Caco-2 (cell line): ENCODE data around the gene CEP120. TPM values are rescaled to one million over a fixed set of nuclear protein-coding genes. Genes with fewer than 3 reads are reported as not detected.

Experiments
- BruUV-seq: library from RNA; stranded (reverse); fragments of 400-500 nt; replicated peaks from 2 replicates; lab custom pipeline; 2021; lab: Mats Ljungman, UMichigan
- CTCF ChIA-PET: fragments of 300-600 bp; sonication (Branson Sonifier 250); formaldehyde crosslinking; loops from one replicate; lab custom pipeline; 2022; ENCODE audit warnings: antibody characterized with exemption; lab: Charles Lee
- POLR2A ChIA-PET: fragments of 300-600 bp; sonication (Branson Sonifier 250); formaldehyde crosslinking; loops from one replicate; lab custom pipeline; 2022; ENCODE audit warnings: antibody characterized with exemption; lab: Charles Lee
- DNase-seq, 2 experiments: peaks; one replicate each; pipeline versions ENCODE4 v3.0.0 to v3.0.0-alpha.2; 2020 to 2022
- H3K27me3 ChIP-seq: replicated peaks from 2 replicates; pipeline ENCODE4 v1.6.0; 2011; ENCODE audit warnings: low read length; ENCODE audit not compliant: control insufficient read depth, insufficient read depth
- H3K36me3 ChIP-seq: 2 replicates; pipeline ENCODE4 v1.5.1; 2011; ENCODE audit warnings: low read length; ENCODE audit not compliant: control insufficient read depth, insufficient read depth
- H3K4me1 ChIP-seq: fragments of 250-450 bp; sonication (Bioruptor Pico); 2 replicates; pipeline ENCODE4 v1.5.1; 2020; ENCODE audit warnings: mild to moderate bottlenecking
- H3K4me3 ChIP-seq: 2 replicates; pipeline ENCODE4 v1.5.1; 2011; ENCODE audit warnings: low read depth, mild to moderate bottlenecking, control low read depth, low read length
- H3K9me3 ChIP-seq: fragments of 250-450 bp; sonication (Bioruptor Pico); 2 replicates; pipeline ENCODE4 v1.5.1; 2020; ENCODE audit warnings: mild to moderate bottlenecking, moderate library complexity
- H3K27ac Mint-ChIP-seq: one replicate; pipeline ENCODE4 v1.8.0; 2022; ENCODE audit warnings: mixed read lengths; ENCODE audit not compliant: unreplicated experiment
- H3K27me3 Mint-ChIP-seq: one replicate; pipeline ENCODE4 v1.8.0; 2022; ENCODE audit warnings: mixed read lengths; ENCODE audit not compliant: insufficient read depth, unreplicated experiment
- H3K36me3 Mint-ChIP-seq: one replicate; pipeline ENCODE4 v1.8.0; 2022; ENCODE audit warnings: mild to moderate bottlenecking, mixed read lengths; ENCODE audit not compliant: insufficient read depth, unreplicated experiment
- H3K4me1 Mint-ChIP-seq: one replicate; pipeline ENCODE4 v1.8.0; 2022; ENCODE audit warnings: low read depth, mixed read lengths; ENCODE audit not compliant: unreplicated experiment
- H3K4me3 Mint-ChIP-seq: one replicate; pipeline ENCODE4 v1.8.0; 2022; ENCODE audit warnings: mild to moderate bottlenecking, moderate library complexity, mixed read lengths; ENCODE audit not compliant: unreplicated experiment
- H3K9me3 Mint-ChIP-seq: one replicate; pipeline ENCODE4 v1.8.0; 2022; ENCODE audit warnings: mixed read lengths; ENCODE audit not compliant: unreplicated experiment
- intact Hi-C: fragments of 100-400 bp; cut with micrococcal nuclease; formaldehyde crosslinking; loops from one replicate; pipeline ENCODE4 v1.10.0; 2022; ENCODE audit not compliant: unreplicated experiment
- total RNA-seq: library from RNA; stranded (reverse); gene quantifications from 2 replicates; pipeline ENCODE4 v1.2.3, GENCODE V29; 2022
- TF ChIP-seq, protein P1 (sequence below), 2 experiments: fragments of 200-600 bp in 1 of 2; IDR thresholded peaks; 1 replicate in 1 of 2; 2 replicates in 1 of 2; pipeline versions ENCODE4 v1.5.1 to v1.8.0; 2011 to 2022; ENCODE audit warnings: antibody characterized with exemption in 1 of 2, control low read depth in 1 of 2, inconsistent platforms in 1 of 2, low read depth in 1 of 2, low read length in 1 of 2, mild to moderate bottlenecking in 1 of 2, moderate library complexity in 1 of 2; ENCODE audit not compliant: insufficient read depth in 1 of 2, severe bottlenecking in 1 of 2, unreplicated experiment in 1 of 2

CEP120 gene
- total RNA-seq, 1 experiment from 2014 or later: 25.8 TPM

DNA sequence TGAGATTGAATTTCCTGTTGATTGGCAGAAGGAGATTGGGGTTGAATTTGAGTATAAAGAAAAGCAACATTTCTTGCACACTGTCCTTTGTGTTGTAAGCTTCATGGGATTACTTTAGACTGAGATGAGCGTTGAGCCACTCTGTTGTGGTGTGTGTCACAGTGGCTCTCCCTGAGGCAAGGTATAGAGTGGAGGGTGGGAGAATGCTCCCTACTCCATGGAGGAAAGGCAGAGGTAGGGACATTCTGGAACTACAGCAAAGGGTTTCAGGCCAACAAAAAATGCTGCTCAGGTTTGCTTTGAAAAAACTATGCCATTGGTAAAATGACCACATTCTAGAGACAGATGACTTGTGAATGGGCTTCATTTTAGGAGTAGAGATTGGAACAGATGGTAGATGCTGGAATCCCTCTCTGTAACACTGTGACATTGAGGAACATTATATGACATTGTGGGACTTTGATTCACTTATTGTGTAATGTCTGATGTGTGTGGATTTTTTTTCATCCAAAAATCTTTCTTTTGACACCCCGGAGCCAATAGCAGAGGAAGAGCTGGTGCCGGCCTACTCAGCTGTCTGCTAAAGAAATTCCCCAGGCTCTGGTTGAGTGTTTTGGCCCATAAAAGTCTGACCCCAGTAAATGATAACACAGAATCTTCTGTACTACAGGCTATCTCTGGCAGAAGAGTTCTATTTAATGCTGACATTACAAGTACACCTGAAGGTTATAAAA is 6.2 kb upstream of the CEP120 start:
- Mint-ChIP-seq H3K4me3 (no peak overlapping the region), H3K27ac (no peak overlapping the region), H3K4me1 (peaks cover 13% of the 10 kb centered on the region), H3K36me3 (no peaks in the 10 kb centered on the region), H3K27me3 (peaks cover 3% of the 10 kb centered on the region), H3K9me3 (no peaks in the 10 kb centered on the region)
- no peaks in the 10 kb centered on the region for H3K36me3 ChIP-seq
- ChIA-PET POLR2A (no interaction called here), CTCF (no interaction called here)
- TF ChIP-seq, protein P1, sequence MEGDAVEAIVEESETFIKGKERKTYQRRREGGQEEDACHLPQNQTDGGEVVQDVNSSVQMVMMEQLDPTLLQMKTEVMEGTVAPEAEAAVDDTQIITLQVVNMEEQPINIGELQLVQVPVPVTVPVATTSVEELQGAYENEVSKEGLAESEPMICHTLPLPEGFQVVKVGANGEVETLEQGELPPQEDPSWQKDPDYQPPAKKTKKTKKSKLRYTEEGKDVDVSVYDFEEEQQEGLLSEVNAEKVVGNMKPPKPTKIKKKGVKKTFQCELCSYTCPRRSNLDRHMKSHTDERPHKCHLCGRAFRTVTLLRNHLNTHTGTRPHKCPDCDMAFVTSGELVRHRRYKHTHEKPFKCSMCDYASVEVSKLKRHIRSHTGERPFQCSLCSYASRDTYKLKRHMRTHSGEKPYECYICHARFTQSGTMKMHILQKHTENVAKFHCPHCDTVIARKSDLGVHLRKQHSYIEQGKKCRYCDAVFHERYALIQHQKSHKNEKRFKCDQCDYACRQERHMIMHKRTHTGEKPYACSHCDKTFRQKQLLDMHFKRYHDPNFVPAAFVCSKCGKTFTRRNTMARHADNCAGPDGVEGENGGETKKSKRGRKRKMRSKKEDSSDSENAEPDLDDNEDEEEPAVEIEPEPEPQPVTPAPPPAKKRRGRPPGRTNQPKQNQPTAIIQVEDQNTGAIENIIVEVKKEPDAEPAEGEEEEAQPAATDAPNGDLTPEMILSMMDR (IDR thresholded peaks at IDR 0.05; ENCODE audit: insufficient read depth in 1 of 2, low read depth in 1 of 2, low read length in 1 of 2, severe bottlenecking in 1 of 2, unreplicated experiment in 1 of 2): no peak
- DNase-seq: no peak
- no peak overlapping the region for H3K4me3 ChIP-seq
- 0 out of 2 replicates have a peak, but pooled peaks cover 4% of the 10 kb centered on the region for H3K9me3 ChIP-seq
- peaks cover 8% of the 10 kb centered on the region; the same call in 1 of the 2 replicates for H3K4me1 ChIP-seq
- intact Hi-C loops: no loop called here
- BruUV-seq: no TSS peak
- no peaks in the 10 kb centered on the region for H3K27me3 ChIP-seq

DNA sequence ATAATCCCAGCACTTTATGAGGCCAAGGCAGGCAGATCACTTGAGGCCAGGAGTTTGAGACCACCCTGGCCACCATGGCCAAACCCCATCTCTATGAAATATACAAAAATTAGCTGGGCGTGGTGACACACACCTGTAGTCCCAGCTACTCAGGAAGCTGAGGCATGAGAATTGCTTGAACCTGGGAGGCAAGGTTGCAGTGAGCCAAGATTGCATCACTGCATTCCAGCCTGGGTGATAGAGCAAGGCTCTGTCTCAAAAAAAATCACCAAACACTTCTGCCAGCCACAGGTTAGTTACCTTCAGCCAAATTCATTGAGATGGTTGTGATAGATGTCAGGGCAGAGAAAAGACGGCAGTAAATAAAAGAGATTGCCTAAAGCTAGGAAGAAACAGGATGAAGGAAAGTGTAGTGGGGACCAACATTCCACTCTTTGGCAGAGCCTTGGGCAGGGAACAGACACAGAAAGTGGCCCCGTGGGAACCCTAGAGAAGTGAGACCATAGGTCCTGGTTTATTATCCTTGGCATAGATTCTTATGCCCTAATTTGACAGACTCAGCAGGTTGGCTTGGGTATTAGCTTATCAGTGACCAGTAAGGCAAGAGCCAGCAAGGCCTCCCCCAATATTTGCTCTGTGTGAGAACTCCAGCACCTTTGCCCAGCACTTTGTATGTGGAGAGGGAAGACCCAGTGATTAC is 5.5 kb upstream of the CEP120 start:
- Histone ChIP-seq H3K36me3 (no peaks in the 10 kb centered on the region), H3K27me3 (no peaks in the 10 kb centered on the region), H3K4me3 (no peak overlapping the region), H3K9me3 (no peaks in the 10 kb centered on the region), H3K4me1 (peaks cover 8% of the 10 kb centered on the region; the same call in 1 of the 2 replicates)
- H3K4me3 Mint-ChIP-seq: no peak overlapping the region
- no peaks in the 10 kb centered on the region for H3K36me3 Mint-ChIP-seq
- TF ChIP-seq, protein P1 (IDR thresholded peaks at IDR 0.05; ENCODE audit: insufficient read depth in 1 of 2, low read depth in 1 of 2, low read length in 1 of 2, severe bottlenecking in 1 of 2, unreplicated experiment in 1 of 2): no peak
- H3K9me3 Mint-ChIP-seq: no peaks in the 10 kb centered on the region
- peaks cover 2% of the 10 kb centered on the region for H3K27me3 Mint-ChIP-seq
- BruUV-seq: no TSS peak
- H3K4me1 Mint-ChIP-seq: peaks cover 13% of the 10 kb centered on the region
- ChIA-PET CTCF (no interaction called here), POLR2A (interaction anchor here (0.6 kb wide), 1 partner anchor 10 kb away, joined by 3 read pairs; no protein-coding TSS in a partner anchor)
- H3K27ac Mint-ChIP-seq: no peak overlapping the region
- no peak for DNase-seq
- intact Hi-C loops: no loop called here

DNA sequence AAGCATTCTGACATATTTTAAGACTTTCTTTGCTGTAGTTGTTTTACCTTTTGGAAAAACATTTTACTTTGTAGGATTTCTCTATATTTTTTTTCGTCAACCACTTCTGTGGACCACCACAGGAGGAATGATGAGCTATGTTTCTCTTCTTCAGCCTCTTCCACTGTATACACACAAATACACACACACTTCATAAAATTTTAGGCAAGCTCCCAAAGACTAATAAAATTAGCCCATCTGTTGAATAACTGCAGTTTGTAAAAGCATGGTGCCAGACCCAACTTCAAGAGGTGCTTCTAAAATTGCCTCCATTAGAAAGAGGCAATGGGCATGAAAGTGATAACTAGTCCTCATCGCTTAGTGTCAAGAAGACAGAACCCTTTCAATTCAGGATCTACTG is 4.1 kb upstream of the CEP120 start:
- no TSS peak for BruUV-seq
- peaks cover 8% of the 10 kb centered on the region; the same call in 1 of the 2 replicates for H3K4me1 ChIP-seq
- no peak overlapping the region for H3K27ac Mint-ChIP-seq
- H3K9me3 ChIP-seq: no peaks in the 10 kb centered on the region
- H3K36me3 ChIP-seq: no peaks in the 10 kb centered on the region
- no peaks in the 10 kb centered on the region for H3K9me3 Mint-ChIP-seq
- no peaks in the 10 kb centered on the region for H3K36me3 Mint-ChIP-seq
- ChIA-PET POLR2A (no interaction called here), CTCF (no interaction called here)
- intact Hi-C loops: no loop called here
- H3K27me3 ChIP-seq: no peaks in the 10 kb centered on the region
- no peak overlapping the region for H3K4me3 Mint-ChIP-seq
- no peak overlapping the region for H3K4me3 ChIP-seq
- TF ChIP-seq, protein P1 (IDR thresholded peaks at IDR 0.05; ENCODE audit: insufficient read depth in 1 of 2, low read depth in 1 of 2, low read length in 1 of 2, severe bottlenecking in 1 of 2, unreplicated experiment in 1 of 2): no peak
- peaks cover 13% of the 10 kb centered on the region for H3K4me1 Mint-ChIP-seq
- no peak for DNase-seq
- H3K27me3 Mint-ChIP-seq: peaks cover 2% of the 10 kb centered on the region
